ENCODE results near the gene YWHAQ. TPM values are rescaled to one million over a fixed set of nuclear protein-coding genes. Genes with fewer than 3 reads are reported as not detected.

YWHAQ gene
- polyA plus RNA-seq, 2 of the 4 experiments (the other 2 are of a cell fraction) = 661 to 833 TPM

- POLR2A ChIA-PET = no interaction called here
- peak overlapping the region in 1 of 2 experiments; percentile 71; a peak in 2 of 6 replicates for H3K27ac ChIP-seq
- WGBS (ENCODE audit: missing lambda C conversion rate) = 76% methylated on average over 7 of the region's 7 CpGs
- H3K4me1 ChIP-seq = peaks cover 22% of the 10 kb centered on the region
- TF ChIP-seq BCL3 (IDR thresholded peaks at IDR 0.05) (no peak), BHLHE40 (IDR thresholded peaks at IDR 0.05; ENCODE audit: low read depth, low read length) (no peak), TFCP2L1 (CRISPR knock-in tag; IDR thresholded peaks at IDR 0.05) (no peak)
- no peak overlapping the region for H3K4me2 ChIP-seq
- DNase-seq (ENCODE audit: low read depth in 1 of 2, low spot score in 1 of 2) = no peak
- H3K9me3 ChIP-seq = no peaks in the 10 kb centered on the region
- no peak for ATAC-seq
- FAIRE-seq = no peak
- H3K4me3 ChIP-seq = no peak overlapping the region
- CTCF ChIA-PET = interaction anchor here (1.1 to 2.9 kb wide), 2 partner anchors 34 to 107 kb away, joined by 3 to 6 read pairs; no protein-coding TSS in a partner anchor
Measured at GRCh38 chr2:9663008-9663879, 32.4 kb upstream of the YWHAQ start.

GRCh38 chr2:9661261-9661660, 30.5 kb upstream of the YWHAQ start:
- Histone ChIP-seq H3K9me3 (no peaks in the 10 kb centered on the region), H3K27ac (peak overlapping the region in 1 of 2 experiments; percentile 40; a peak in 3 of 6 replicates), H3K4me1 (peaks cover 37% of the 10 kb centered on the region), H3K4me3 (no peak overlapping the region), H3K4me2 (no peak overlapping the region)
- DNase-seq (ENCODE audit: low read depth in 1 of 2, low spot score in 1 of 2) (no peak), FAIRE-seq (no peak), ATAC-seq (no peak)
- 94% methylated on average over 8 of the region's 8 CpGs for WGBS (ENCODE audit: missing lambda C conversion rate)
- ChIA-PET POLR2A (no interaction called here), CTCF (interaction anchor here (3.0 kb wide), 1 partner anchor 109 kb away, joined by 12 read pairs; no protein-coding TSS in a partner anchor)
- TF ChIP-seq ESRRA (IDR thresholded peaks at IDR 0.05; ENCODE audit: borderline replicate concordance, low read length) = no peak
- no peak for TF ChIP-seq TFCP2L1 (CRISPR knock-in tag; IDR thresholded peaks at IDR 0.05)
- no peak for TF ChIP-seq ZNF302 (CRISPR knock-in tag; IDR thresholded peaks at IDR 0.05)
- TF ChIP-seq HES2 (IDR thresholded peaks at IDR 0.05) = no peak
- no peak for TF ChIP-seq RAD21 (conservative IDR thresholded peaks at IDR 0.05 in 1 of 2, IDR thresholded peaks at IDR 0.05 in 1 of 2)
- TF ChIP-seq CHD4 (IDR thresholded peaks at IDR 0.05; ENCODE audit: borderline replicate concordance) = no peak
- no peak for TF ChIP-seq ZSCAN20 (CRISPR knock-in tag; IDR thresholded peaks at IDR 0.05)
- no peak for TF ChIP-seq HOXB13 (CRISPR knock-in tag; IDR thresholded peaks at IDR 0.05; ENCODE audit: low read depth)
- TF ChIP-seq FOXS1 (CRISPR knock-in tag; IDR thresholded peaks at IDR 0.05) = no peak
- TF ChIP-seq FOSB (CRISPR knock-in tag; IDR thresholded peaks at IDR 0.05) = no peak
- TF ChIP-seq HOXB5 (CRISPR knock-in tag; IDR thresholded peaks at IDR 0.05) = no peak

DNA sequence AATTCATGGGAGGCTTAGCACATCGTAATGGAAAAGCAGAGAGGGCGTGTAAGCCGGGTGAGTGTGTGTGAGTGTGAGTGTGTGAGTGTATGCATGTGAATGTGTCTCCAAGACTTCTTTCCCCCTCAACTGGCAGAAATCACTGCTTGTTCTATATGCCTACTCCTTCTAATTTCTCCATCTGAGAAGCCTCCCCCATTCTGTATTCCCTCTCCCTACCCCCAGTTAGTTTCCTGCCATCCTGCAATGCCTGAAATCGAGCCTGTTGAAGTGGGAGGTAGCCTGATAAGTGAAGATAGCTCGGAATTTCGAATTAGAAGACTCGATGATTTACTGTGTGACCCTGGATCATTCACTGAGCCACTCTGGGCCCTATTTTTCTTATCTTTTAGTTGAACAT, 30.0 kb upstream of the YWHAQ start:
- Histone ChIP-seq H3K27ac (peak overlapping the region in 1 of 2 experiments; percentile 86; a peak in 1 of 6 replicates), H3K9me3 (no peaks in the 10 kb centered on the region), H3K4me1 (peaks cover 37% of the 10 kb centered on the region), H3K4me3 (no peak overlapping the region), H3K4me2 (no peak overlapping the region)
- CTCF ChIA-PET = interaction anchor here (0.6 to 3.0 kb wide), 2 partner anchors 13 to 110 kb away, joined by 3 to 12 read pairs; no protein-coding TSS in a partner anchor
- POLR2A ChIA-PET = interaction anchor here (7.2 kb wide), 1 partner anchor 31 kb away, joined by 62 read pairs; the partner anchor contains the start of gene YWHAQ
- no peak for ATAC-seq
- no peak for DNase-seq (ENCODE audit: low read depth in 1 of 2, low spot score in 1 of 2)
- no peak for FAIRE-seq
- WGBS (ENCODE audit: missing lambda C conversion rate) = 78% methylated on average over 7 of the region's 7 CpGs
- TF ChIP-seq NFE2L2 (conservative IDR thresholded peaks at IDR 0.05; ENCODE audit: low read length) (no peak), CHD2 (IDR thresholded peaks at IDR 0.05; ENCODE audit: low read length, partially characterized antibody) (no peak), HOXA7 (CRISPR knock-in tag; IDR thresholded peaks at IDR 0.05) (no peak), NPAS2 (CRISPR knock-in tag; IDR thresholded peaks at IDR 0.05; ENCODE audit: borderline replicate concordance) (no peak), MAZ (IDR thresholded peaks at IDR 0.05; ENCODE audit: borderline replicate concordance, low read depth, low read length) (no peak), ZFP36 (IDR thresholded peaks at IDR 0.05; ENCODE audit: borderline replicate concordance, partially characterized antibody) (no peak), BHLHE40 (IDR thresholded peaks at IDR 0.05; ENCODE audit: low read depth, low read length) (no peak)
- TF ChIP-seq, protein P1, sequence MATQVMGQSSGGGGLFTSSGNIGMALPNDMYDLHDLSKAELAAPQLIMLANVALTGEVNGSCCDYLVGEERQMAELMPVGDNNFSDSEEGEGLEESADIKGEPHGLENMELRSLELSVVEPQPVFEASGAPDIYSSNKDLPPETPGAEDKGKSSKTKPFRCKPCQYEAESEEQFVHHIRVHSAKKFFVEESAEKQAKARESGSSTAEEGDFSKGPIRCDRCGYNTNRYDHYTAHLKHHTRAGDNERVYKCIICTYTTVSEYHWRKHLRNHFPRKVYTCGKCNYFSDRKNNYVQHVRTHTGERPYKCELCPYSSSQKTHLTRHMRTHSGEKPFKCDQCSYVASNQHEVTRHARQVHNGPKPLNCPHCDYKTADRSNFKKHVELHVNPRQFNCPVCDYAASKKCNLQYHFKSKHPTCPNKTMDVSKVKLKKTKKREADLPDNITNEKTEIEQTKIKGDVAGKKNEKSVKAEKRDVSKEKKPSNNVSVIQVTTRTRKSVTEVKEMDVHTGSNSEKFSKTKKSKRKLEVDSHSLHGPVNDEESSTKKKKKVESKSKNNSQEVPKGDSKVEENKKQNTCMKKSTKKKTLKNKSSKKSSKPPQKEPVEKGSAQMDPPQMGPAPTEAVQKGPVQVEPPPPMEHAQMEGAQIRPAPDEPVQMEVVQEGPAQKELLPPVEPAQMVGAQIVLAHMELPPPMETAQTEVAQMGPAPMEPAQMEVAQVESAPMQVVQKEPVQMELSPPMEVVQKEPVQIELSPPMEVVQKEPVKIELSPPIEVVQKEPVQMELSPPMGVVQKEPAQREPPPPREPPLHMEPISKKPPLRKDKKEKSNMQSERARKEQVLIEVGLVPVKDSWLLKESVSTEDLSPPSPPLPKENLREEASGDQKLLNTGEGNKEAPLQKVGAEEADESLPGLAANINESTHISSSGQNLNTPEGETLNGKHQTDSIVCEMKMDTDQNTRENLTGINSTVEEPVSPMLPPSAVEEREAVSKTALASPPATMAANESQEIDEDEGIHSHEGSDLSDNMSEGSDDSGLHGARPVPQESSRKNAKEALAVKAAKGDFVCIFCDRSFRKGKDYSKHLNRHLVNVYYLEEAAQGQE (IDR thresholded peaks at IDR 0.05) = no peak
